OCI-LY1 (cell line): ENCODE data around the gene FEV.

Experiments
- CTCF ChIP-seq: fragments of 200-600 bp; sonication (generic), shearing (Covaris generic); IDR thresholded peaks from 2 replicates; pipeline ENCODE4 v1.5.1; 2017; ENCODE audit warnings: mild to moderate bottlenecking, antibody characterized with exemption, low read length, moderate library complexity, mixed read lengths
- EZH2 ChIP-seq: fragments of 200-600 bp; sonication (generic), shearing (Covaris generic); IDR thresholded peaks from 2 replicates; pipeline ENCODE4 v1.8.0; 2017; ENCODE audit warnings: borderline replicate concordance, mixed run types, mild to moderate bottlenecking, antibody characterized with exemption, low read length, moderate library complexity, mixed read lengths

- TF ChIP-seq EZH2 (no peak), CTCF (no peak)
Measured at GRCh38 chr2:218962859-218963492, 22.0 kb downstream of the FEV start.
